Neural crest cell (in vitro differentiated cells): ENCODE measurements around the gene PPM1N. TPM values are rescaled to one million over a fixed set of nuclear protein-coding genes. Genes with fewer than 3 reads are reported as not detected.

Experiments
- DNase-seq: peaks from one replicate; pipeline ENCODE4 v3.0.0; 2021; ENCODE audit warnings: low read depth, mixed read lengths, low spot score
- H3K27ac Mint-ChIP-seq: one replicate; pipeline ENCODE4 v1.8.0; 2021; ENCODE audit warnings: mild to moderate bottlenecking, mixed read lengths; ENCODE audit not compliant: unreplicated experiment
- H3K27me3 Mint-ChIP-seq: 2 replicates; pipeline ENCODE4 v1.8.0; 2021; ENCODE audit warnings: low read depth, mild to moderate bottlenecking, mixed read lengths
- H3K36me3 Mint-ChIP-seq: 2 replicates; pipeline ENCODE4 v1.8.0; 2021; ENCODE audit warnings: low read depth, mild to moderate bottlenecking, mixed read lengths
- H3K4me1 Mint-ChIP-seq: 2 replicates; pipeline ENCODE4 v1.8.0; 2021; ENCODE audit warnings: mixed read lengths
- H3K4me3 Mint-ChIP-seq: one replicate; pipeline ENCODE4 v1.8.0; 2021; ENCODE audit warnings: mild to moderate bottlenecking, mixed read lengths
- H3K9me3 Mint-ChIP-seq: 2 replicates; pipeline ENCODE4 v1.8.0; 2021; ENCODE audit warnings: mixed read lengths
- total RNA-seq: library from RNA; stranded (reverse); gene quantifications from 2 replicates; pipeline ENCODE4 v1.2.1, GENCODE V29; 2021
- TF ChIP-seq, protein P1 (sequence below): fragments of 200-600 bp; sonication (generic); conservative IDR thresholded peaks from 2 replicates; pipeline ENCODE4 v1.5.0; 2021; ENCODE audit warnings: antibody characterized with exemption, mild to moderate bottlenecking

The PPM1N gene
- total RNA-seq, 1 donor from 2014 or later = not detected

DNA sequence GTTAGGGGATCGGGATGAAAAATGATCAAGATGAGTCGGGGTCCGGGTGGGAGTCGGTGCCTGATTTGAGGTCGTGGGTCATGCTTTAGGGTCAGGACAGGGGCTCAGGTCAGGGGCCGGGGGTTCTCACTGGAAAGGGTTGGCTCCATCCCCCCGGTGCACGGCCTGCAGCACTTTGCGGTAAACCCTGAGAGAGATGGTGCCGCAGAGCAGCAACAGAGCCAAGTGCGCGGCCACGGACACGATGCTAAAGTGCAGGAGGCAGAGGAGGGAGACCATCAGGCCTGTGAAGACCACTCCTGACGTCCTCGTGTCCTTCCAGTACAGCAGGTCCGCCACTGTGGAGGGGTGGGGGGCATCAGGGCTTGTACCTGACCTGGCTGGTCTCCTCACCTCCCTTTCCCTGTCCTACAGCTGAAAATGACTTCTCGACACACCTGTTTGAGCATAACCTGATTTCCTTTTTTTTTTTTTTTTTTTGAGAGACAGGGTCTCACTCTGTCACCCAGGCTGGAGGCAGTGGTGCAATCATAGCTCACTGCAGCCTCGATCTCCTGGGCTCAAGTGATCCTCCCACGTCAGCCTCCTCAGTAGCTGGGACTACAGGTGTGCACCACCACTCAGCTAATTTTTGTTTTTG is 8.9 kb upstream of the PPM1N start:
- Mint-ChIP-seq H3K27me3 (peaks cover 2% of the 10 kb centered on the region), H3K4me3 (no peak overlapping the region), H3K36me3 (no peaks in the 10 kb centered on the region), H3K9me3 (no peaks in the 10 kb centered on the region), H3K27ac (no peak overlapping the region), H3K4me1 (peaks cover 31% of the 10 kb centered on the region)
- DNase-seq = no peak
- TF ChIP-seq, protein P1, sequence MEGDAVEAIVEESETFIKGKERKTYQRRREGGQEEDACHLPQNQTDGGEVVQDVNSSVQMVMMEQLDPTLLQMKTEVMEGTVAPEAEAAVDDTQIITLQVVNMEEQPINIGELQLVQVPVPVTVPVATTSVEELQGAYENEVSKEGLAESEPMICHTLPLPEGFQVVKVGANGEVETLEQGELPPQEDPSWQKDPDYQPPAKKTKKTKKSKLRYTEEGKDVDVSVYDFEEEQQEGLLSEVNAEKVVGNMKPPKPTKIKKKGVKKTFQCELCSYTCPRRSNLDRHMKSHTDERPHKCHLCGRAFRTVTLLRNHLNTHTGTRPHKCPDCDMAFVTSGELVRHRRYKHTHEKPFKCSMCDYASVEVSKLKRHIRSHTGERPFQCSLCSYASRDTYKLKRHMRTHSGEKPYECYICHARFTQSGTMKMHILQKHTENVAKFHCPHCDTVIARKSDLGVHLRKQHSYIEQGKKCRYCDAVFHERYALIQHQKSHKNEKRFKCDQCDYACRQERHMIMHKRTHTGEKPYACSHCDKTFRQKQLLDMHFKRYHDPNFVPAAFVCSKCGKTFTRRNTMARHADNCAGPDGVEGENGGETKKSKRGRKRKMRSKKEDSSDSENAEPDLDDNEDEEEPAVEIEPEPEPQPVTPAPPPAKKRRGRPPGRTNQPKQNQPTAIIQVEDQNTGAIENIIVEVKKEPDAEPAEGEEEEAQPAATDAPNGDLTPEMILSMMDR = no peak

DNA sequence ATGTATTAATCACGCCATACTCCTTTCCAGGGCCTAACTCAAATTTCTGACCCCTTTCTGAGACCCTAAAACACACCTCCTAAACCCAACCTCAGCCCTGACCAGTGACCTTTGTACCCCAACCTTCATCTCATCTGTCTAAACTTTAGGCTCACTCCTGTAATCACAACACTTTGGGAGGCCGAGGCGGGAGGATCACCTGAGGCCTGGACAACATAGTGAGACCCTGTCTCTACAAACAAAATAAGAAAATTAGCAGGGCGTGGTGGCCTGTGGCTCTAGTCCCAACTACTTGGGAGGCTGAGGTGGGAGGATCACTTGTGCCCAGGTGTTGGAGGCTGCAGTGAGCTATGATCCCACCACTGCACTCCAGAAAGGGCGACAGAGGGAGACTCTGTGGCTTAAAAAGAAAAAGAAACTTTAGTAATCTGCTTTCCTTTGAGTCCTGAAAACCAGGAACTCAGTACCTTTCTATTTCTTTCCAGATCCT is 6.1 kb upstream of the PPM1N start:
- no peak for DNase-seq
- peak overlapping the region; percentile 59 for H3K4me3 Mint-ChIP-seq
- peaks cover 17% of the 10 kb centered on the region for H3K27me3 Mint-ChIP-seq
- peaks cover 33% of the 10 kb centered on the region for H3K4me1 Mint-ChIP-seq
- no peaks in the 10 kb centered on the region for H3K36me3 Mint-ChIP-seq
- H3K27ac Mint-ChIP-seq = no peak overlapping the region
- no peaks in the 10 kb centered on the region for H3K9me3 Mint-ChIP-seq
- TF ChIP-seq, protein P1 = no peak

DNA sequence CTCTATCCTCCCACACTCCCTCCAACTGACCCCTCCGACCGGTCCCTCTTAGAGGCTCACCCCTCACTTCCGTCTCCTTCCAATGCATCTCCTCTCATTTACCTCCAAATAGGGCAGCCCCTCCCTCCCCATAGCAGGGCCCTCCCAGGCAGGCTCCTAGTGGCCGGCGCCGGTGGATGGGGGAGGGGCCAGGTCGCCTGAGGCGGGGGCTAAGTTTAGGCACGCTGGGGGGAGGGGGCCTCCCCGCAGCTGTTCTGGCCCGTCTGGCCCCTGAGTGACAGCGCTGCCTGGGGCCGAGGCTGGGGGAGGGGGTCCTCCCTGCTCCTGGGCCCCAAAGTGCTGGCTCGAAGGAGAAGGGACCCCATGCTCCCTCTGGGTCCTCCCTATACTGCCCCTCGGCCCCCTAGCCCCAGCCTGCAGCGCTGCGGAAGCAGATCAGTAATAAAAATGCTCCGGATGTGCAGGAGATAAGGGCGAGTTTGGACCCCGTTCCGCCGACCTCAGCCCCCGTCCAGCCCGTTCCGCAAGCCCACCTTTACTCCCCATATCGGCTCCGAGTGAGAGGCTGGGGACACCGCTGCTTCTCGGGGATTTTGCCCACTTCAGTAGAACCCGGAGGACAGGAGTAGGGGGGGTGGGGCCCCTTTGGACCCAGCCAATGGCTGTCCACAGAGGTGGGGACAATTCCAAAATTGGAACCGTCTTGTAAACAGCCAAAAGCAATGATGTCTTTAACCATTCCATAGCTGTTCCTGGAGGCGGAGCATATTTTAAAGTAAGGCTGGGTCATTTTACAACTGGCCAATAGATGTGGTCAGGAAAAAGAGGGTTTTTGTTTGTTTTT is 5.4 kb upstream of the PPM1N start:
- TF ChIP-seq, protein P1 = no peak
- Mint-ChIP-seq H3K4me1 (peaks cover 37% of the 10 kb centered on the region), H3K9me3 (no peaks in the 10 kb centered on the region), H3K27me3 (peaks cover 24% of the 10 kb centered on the region), H3K4me3 (peak overlapping the region; percentile 88), H3K36me3 (no peaks in the 10 kb centered on the region), H3K27ac (no peak overlapping the region)
- peak; percentile 33 for DNase-seq

DNA sequence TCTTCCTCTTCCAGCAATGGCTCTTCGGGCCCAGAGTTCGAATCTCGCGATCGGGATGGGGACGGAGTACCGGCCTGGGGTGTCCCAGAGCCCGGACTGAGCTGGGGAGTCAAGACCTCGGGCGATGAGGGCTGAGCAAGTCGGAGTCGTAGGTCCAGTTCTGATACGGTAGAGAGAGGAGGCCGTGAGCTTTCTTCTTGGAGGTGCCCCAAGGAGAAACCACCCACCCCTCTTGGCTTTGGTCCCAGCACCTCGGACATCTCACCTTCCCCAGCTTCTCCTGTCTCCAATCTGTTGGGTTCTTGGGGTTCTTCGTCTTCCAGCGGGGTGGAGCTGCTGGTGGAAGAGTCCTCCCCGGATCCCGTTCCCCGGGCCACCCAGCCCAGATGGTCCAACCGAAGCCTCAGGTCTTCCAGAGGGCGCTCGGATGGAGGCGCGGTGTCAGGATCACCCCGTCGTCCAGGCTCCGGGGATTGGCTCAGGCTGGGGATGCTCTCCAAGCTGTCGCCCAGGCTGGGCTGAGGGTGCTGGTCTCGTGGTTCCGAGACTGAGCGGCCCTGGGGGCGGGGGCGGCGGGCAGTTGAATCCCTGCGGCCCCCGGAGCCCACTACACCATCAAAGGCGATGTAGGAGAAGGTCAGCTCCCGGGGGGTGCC is 3.9 kb upstream of the PPM1N start:
- peaks cover 45% of the 10 kb centered on the region for H3K4me1 Mint-ChIP-seq
- H3K27ac Mint-ChIP-seq = no peak overlapping the region
- H3K36me3 Mint-ChIP-seq = no peaks in the 10 kb centered on the region
- no peak for DNase-seq
- peak overlapping the region; percentile 88 for H3K4me3 Mint-ChIP-seq
- H3K9me3 Mint-ChIP-seq = no peaks in the 10 kb centered on the region
- H3K27me3 Mint-ChIP-seq = peaks cover 38% of the 10 kb centered on the region
- TF ChIP-seq, protein P1 = no peak

DNA sequence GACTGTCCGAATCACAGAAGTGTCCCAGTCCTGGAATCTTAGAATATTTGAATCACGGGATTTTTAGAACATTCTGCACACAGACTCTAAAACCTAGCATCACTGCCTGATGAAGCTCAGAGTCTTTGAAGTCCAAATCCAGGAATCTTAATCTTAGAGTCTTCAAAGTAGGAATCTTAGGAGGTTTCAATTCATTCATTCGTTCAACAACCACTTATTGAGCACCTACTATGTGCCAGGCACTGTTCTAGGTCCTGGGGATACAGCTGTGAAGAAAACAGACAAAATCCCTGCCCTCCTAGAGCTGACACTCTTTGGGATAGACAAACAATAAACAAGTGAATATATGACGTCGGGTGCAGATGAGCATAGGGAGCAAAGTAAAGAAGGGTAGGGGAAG is 3.1 kb upstream of the PPM1N start:
- no peak for DNase-seq
- H3K9me3 Mint-ChIP-seq = no peaks in the 10 kb centered on the region
- H3K4me3 Mint-ChIP-seq = peak overlapping the region; percentile 60
- no peaks in the 10 kb centered on the region for H3K36me3 Mint-ChIP-seq
- H3K27ac Mint-ChIP-seq = no peak overlapping the region
- H3K27me3 Mint-ChIP-seq = peaks cover 46% of the 10 kb centered on the region
- H3K4me1 Mint-ChIP-seq = peaks cover 48% of the 10 kb centered on the region
- TF ChIP-seq, protein P1 = no peak
